ENCODE measurements around the gene ACTN2. TPM values are rescaled to one million over a fixed set of nuclear protein-coding genes. Genes with fewer than 3 reads are reported as not detected.

Gene ACTN2
- total and polyA plus RNA-seq, 2 donors (not counting 3 experiments of a cell fraction or from before 2014, with no cell fraction given) = 0.22 to 0.55 TPM

- Histone ChIP-seq H3K9me1 (replicated peaks; ENCODE audit: control insufficient read depth, extremely low read depth, insufficient read depth, low read length) (no peaks in the 10 kb centered on the region), H3K27me3 (ENCODE audit: control insufficient read depth in 2 of 2, insufficient read depth in 2 of 2, low read length in 2 of 2) (no peaks in the 10 kb centered on the region), H3K36me3 (ENCODE audit: control insufficient read depth in 2 of 2, extremely low read depth in 1 of 2, insufficient read depth in 2 of 2, low read length in 2 of 2) (no peaks in the 10 kb centered on the region), H2AFZ (ENCODE audit: low read depth, low read length) (no peak overlapping the region), H3K4me2 (ENCODE audit: insufficient read depth, low read length) (no peak overlapping the region), H3K9me3 (replicated peaks; ENCODE audit: control insufficient read depth, insufficient read depth, low read length) (no peaks in the 10 kb centered on the region), H3K27ac (ENCODE audit: insufficient read depth, low read depth, low read length) (no peak overlapping the region), H3K79me2 (ENCODE audit: control insufficient read depth, insufficient read depth, low read length) (no peaks in the 10 kb centered on the region), H3K4me3 (replicated peaks in 1 of 3; ENCODE audit: insufficient read depth in 1 of 3, low read depth in 1 of 3, low read length in 3 of 3) (no peak overlapping the region), H3K4me1 (ENCODE audit: control insufficient read depth, extremely low read depth, insufficient read depth, low read length) (no peaks in the 10 kb centered on the region), H4K20me1 (replicated peaks; ENCODE audit: control insufficient read depth, extremely low read depth, insufficient read depth, low read length) (no peaks in the 10 kb centered on the region), H3K9ac (replicated peaks; ENCODE audit: extremely low read depth, insufficient read depth, low read length) (no peak overlapping the region)
- no TSS peak for BruUV-seq (replicated peaks)
- dilution Hi-C loops (cut with MboI; ENCODE audit: extremely low pct_ligation_motif_present, low sequenced_read_pairs) = no loop called here
- no peak for FAIRE-seq
- no peak for DNase-seq (ENCODE audit: low read depth, low spot score)
- no peak for TF ChIP-seq GATA2 (IDR thresholded peaks at IDR 0.05; ENCODE audit: insufficient read depth, insufficient read length, low read depth, low read length)
- TF ChIP-seq POLR2A (IDR thresholded peaks at IDR 0.05; ENCODE audit: low read depth, low read length) = no peak
- TF ChIP-seq JUN (IDR thresholded peaks at IDR 0.05; ENCODE audit: borderline replicate concordance, insufficient read depth, insufficient read length, low read depth) = no peak
- no peak for TF ChIP-seq POLR2AphosphoS5 (IDR thresholded peaks at IDR 0.05; ENCODE audit: insufficient read depth, low read depth, low read length)
- POLR2A ChIA-PET = no interaction called here
- intact Hi-C loops (cut with micrococcal nuclease) = no loop called here
- CTCF ChIA-PET = no interaction called here
Observed at GRCh38 chr1:236741753-236742152, 55.5 kb downstream of the ACTN2 start.

- no peak for TF ChIP-seq MYC (IDR thresholded peaks at IDR 0.05; ENCODE audit: low read depth, low read length)
- TF ChIP-seq EZH2 (IDR thresholded peaks at IDR 0.05; ENCODE audit: borderline replicate concordance, low read depth, low read length, severe bottlenecking) = no peak
- no peak for TF ChIP-seq CTCF (IDR thresholded peaks at IDR 0.05; ENCODE audit: extremely low read depth in 1 of 2, insufficient read depth in 1 of 2, low read depth in 1 of 2, low read length in 2 of 2)
- TF ChIP-seq FOS (IDR thresholded peaks at IDR 0.05; ENCODE audit: borderline replicate concordance, insufficient read depth, low read length) = no peak
- TF ChIP-seq POLR2A (IDR thresholded peaks at IDR 0.05; ENCODE audit: low read depth, low read length) = no peak
- Histone ChIP-seq H3K4me1 (ENCODE audit: control insufficient read depth, extremely low read depth, insufficient read depth, low read length) (no peaks in the 10 kb centered on the region), H3K36me3 (ENCODE audit: control insufficient read depth in 2 of 2, extremely low read depth in 1 of 2, insufficient read depth in 2 of 2, low read length in 2 of 2) (no peaks in the 10 kb centered on the region), H2AFZ (ENCODE audit: low read depth, low read length) (no peak overlapping the region), H3K9ac (replicated peaks; ENCODE audit: extremely low read depth, insufficient read depth, low read length) (no peak overlapping the region), H3K9me1 (replicated peaks; ENCODE audit: control insufficient read depth, extremely low read depth, insufficient read depth, low read length) (no peaks in the 10 kb centered on the region), H3K4me3 (replicated peaks in 1 of 3; ENCODE audit: insufficient read depth in 1 of 3, low read depth in 1 of 3, low read length in 3 of 3) (no peak overlapping the region), H3K27me3 (ENCODE audit: control insufficient read depth in 2 of 2, insufficient read depth in 2 of 2, low read length in 2 of 2) (no peaks in the 10 kb centered on the region), H3K9me3 (replicated peaks; ENCODE audit: control insufficient read depth, insufficient read depth, low read length) (no peaks in the 10 kb centered on the region), H3K79me2 (ENCODE audit: control insufficient read depth, insufficient read depth, low read length) (no peaks in the 10 kb centered on the region), H3K4me2 (ENCODE audit: insufficient read depth, low read length) (no peak overlapping the region), H4K20me1 (replicated peaks; ENCODE audit: control insufficient read depth, extremely low read depth, insufficient read depth, low read length) (no peaks in the 10 kb centered on the region), H3K27ac (ENCODE audit: insufficient read depth, low read depth, low read length) (no peak overlapping the region)
- BruUV-seq (replicated peaks) = no TSS peak
- dilution Hi-C loops (cut with MboI; ENCODE audit: extremely low pct_ligation_motif_present, low sequenced_read_pairs) (no loop called here), intact Hi-C loops (cut with micrococcal nuclease) (no loop called here)
- no peak for DNase-seq (ENCODE audit: low read depth, low spot score)
- CTCF ChIA-PET = no interaction called here
- no peak for FAIRE-seq
- POLR2A ChIA-PET = no interaction called here
Observed at GRCh38 chr1:236742421-236743160, 56.3 kb downstream of the ACTN2 start.

Measured in endothelial cell of umbilical vein (primary cell).